A673 (cell line): Measurements from ENCODE around the gene CD93.

Experiments used
- EZH2 ChIP-seq: fragments of 200-600 bp; sonication (generic); IDR thresholded peaks from 2 replicates; pipeline ENCODE4 v1.6.1; 2017; ENCODE audit warnings: borderline replicate concordance, low read depth, mild to moderate bottlenecking, mixed read lengths, antibody characterized with exemption, low read length; ENCODE audit not compliant: poor library complexity, severe bottlenecking
- TF ChIP-seq, protein P1 (sequence below): fragments of 300-800, 200-600 bp; sonication (generic); conservative IDR thresholded peaks from 2 replicates; pipeline ENCODE4 v1.5.1; 2017; ENCODE audit warnings: low read depth, mild to moderate bottlenecking, antibody characterized with exemption, low read length, moderate library complexity, mixed read lengths

- no peak for TF ChIP-seq EZH2
- TF ChIP-seq, protein P1, sequence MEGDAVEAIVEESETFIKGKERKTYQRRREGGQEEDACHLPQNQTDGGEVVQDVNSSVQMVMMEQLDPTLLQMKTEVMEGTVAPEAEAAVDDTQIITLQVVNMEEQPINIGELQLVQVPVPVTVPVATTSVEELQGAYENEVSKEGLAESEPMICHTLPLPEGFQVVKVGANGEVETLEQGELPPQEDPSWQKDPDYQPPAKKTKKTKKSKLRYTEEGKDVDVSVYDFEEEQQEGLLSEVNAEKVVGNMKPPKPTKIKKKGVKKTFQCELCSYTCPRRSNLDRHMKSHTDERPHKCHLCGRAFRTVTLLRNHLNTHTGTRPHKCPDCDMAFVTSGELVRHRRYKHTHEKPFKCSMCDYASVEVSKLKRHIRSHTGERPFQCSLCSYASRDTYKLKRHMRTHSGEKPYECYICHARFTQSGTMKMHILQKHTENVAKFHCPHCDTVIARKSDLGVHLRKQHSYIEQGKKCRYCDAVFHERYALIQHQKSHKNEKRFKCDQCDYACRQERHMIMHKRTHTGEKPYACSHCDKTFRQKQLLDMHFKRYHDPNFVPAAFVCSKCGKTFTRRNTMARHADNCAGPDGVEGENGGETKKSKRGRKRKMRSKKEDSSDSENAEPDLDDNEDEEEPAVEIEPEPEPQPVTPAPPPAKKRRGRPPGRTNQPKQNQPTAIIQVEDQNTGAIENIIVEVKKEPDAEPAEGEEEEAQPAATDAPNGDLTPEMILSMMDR: no peak
Measured at GRCh38 chr20:23118766-23119165, 32.6 kb upstream of the CD93 start.
